Measurements from ENCODE around the gene ADGRL3. TPM values are rescaled to one million over a fixed set of nuclear protein-coding genes. Genes with fewer than 3 reads are reported as not detected.

The ADGRL3 gene
- total RNA-seq, 1 donor from 2014 or later, result 44.8 TPM

DNA sequence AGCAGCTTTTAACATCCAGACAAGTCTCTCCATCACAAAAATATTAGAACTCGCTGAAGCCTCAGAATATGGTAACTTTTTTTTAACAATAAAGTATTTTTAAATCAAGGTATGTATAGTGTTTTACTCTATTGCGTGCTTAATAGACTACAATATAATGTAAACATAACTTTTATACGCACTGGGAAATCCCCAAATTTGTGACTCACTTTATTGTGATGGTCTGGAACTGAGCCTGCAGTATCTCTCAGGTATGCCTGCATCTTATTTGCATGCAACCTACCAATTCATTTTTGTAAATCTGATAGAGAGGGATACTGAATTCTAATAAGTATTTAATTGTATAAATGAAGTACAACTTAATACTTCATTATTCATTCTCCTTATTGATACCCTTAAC, 823.5 kb downstream of the ADGRL3 start:
- DNase-seq (ENCODE audit: low spot score), result no peak
- Mint-ChIP-seq H3K9me3 (ENCODE audit: unreplicated experiment) (no peaks in the 10 kb centered on the region), H3K27me3 (ENCODE audit: unreplicated experiment) (no peaks in the 10 kb centered on the region), H3K36me3 (ENCODE audit: low read depth, unreplicated experiment) (no peaks in the 10 kb centered on the region), H3K4me3 (ENCODE audit: unreplicated experiment) (no peak overlapping the region), H3K4me1 (ENCODE audit: unreplicated experiment) (no peaks in the 10 kb centered on the region), H3K27ac (ENCODE audit: unreplicated experiment) (no peak overlapping the region)
- TF ChIP-seq, protein P1, sequence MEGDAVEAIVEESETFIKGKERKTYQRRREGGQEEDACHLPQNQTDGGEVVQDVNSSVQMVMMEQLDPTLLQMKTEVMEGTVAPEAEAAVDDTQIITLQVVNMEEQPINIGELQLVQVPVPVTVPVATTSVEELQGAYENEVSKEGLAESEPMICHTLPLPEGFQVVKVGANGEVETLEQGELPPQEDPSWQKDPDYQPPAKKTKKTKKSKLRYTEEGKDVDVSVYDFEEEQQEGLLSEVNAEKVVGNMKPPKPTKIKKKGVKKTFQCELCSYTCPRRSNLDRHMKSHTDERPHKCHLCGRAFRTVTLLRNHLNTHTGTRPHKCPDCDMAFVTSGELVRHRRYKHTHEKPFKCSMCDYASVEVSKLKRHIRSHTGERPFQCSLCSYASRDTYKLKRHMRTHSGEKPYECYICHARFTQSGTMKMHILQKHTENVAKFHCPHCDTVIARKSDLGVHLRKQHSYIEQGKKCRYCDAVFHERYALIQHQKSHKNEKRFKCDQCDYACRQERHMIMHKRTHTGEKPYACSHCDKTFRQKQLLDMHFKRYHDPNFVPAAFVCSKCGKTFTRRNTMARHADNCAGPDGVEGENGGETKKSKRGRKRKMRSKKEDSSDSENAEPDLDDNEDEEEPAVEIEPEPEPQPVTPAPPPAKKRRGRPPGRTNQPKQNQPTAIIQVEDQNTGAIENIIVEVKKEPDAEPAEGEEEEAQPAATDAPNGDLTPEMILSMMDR (IDR thresholded peaks at IDR 0.05; ENCODE audit: unreplicated experiment), result no peak

DNA sequence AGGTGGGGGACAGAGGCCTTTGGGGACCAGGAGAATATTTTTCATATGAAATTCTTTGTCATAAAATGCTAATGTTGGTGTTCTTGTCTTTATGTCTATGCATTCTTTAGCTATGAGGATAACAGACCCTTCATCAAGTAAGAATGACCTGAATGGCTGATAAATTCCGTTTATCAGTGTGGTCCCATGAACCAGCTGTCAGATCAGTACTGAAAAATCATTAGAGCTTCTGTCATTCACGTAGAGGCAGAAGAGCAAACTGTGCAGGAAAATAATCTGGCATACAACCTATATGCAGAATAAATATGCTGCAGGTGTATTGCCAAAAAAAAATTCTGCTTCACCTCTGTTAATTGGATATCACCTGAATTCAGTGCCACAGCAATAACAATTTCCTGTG, 828.6 kb downstream of the ADGRL3 start:
- Mint-ChIP-seq H3K27ac (ENCODE audit: unreplicated experiment) (no peak overlapping the region), H3K36me3 (ENCODE audit: low read depth, unreplicated experiment) (no peaks in the 10 kb centered on the region), H3K4me3 (ENCODE audit: unreplicated experiment) (no peak overlapping the region), H3K9me3 (ENCODE audit: unreplicated experiment) (no peaks in the 10 kb centered on the region), H3K4me1 (ENCODE audit: unreplicated experiment) (peaks cover 2% of the 10 kb centered on the region), H3K27me3 (ENCODE audit: unreplicated experiment) (no peaks in the 10 kb centered on the region)
- TF ChIP-seq, protein P1 (IDR thresholded peaks at IDR 0.05; ENCODE audit: unreplicated experiment), result no peak
- no peak for DNase-seq (ENCODE audit: low spot score)

- no peak overlapping the region for H3K27ac Mint-ChIP-seq (ENCODE audit: unreplicated experiment)
- H3K36me3 Mint-ChIP-seq (ENCODE audit: low read depth, unreplicated experiment), result no peaks in the 10 kb centered on the region
- no peaks in the 10 kb centered on the region for H3K27me3 Mint-ChIP-seq (ENCODE audit: unreplicated experiment)
- DNase-seq (ENCODE audit: low spot score), result no peak
- H3K4me1 Mint-ChIP-seq (ENCODE audit: unreplicated experiment), result peaks cover 2% of the 10 kb centered on the region
- TF ChIP-seq, protein P1 (IDR thresholded peaks at IDR 0.05; ENCODE audit: unreplicated experiment), result no peak
- H3K9me3 Mint-ChIP-seq (ENCODE audit: unreplicated experiment), result no peaks in the 10 kb centered on the region
- H3K4me3 Mint-ChIP-seq (ENCODE audit: unreplicated experiment), result no peak overlapping the region
Measured at GRCh38 chr4:62030958-62031357, 830.8 kb downstream of the ADGRL3 start.

- Mint-ChIP-seq H3K9me3 (ENCODE audit: unreplicated experiment) (no peaks in the 10 kb centered on the region), H3K36me3 (ENCODE audit: low read depth, unreplicated experiment) (no peaks in the 10 kb centered on the region), H3K27me3 (ENCODE audit: unreplicated experiment) (no peaks in the 10 kb centered on the region), H3K4me1 (ENCODE audit: unreplicated experiment) (no peaks in the 10 kb centered on the region), H3K4me3 (ENCODE audit: unreplicated experiment) (no peak overlapping the region), H3K27ac (ENCODE audit: unreplicated experiment) (no peak overlapping the region)
- TF ChIP-seq, protein P1 (IDR thresholded peaks at IDR 0.05; ENCODE audit: unreplicated experiment), result no peak
- no peak for DNase-seq (ENCODE audit: low spot score)
Measured at GRCh38 chr4:62037571-62037970, 837.4 kb downstream of the ADGRL3 start.

GRCh38 chr4:62051332-62051731, 851.2 kb downstream of the ADGRL3 start:
- no peaks in the 10 kb centered on the region for H3K4me1 Mint-ChIP-seq (ENCODE audit: unreplicated experiment)
- no peak overlapping the region for H3K4me3 Mint-ChIP-seq (ENCODE audit: unreplicated experiment)
- no peak for DNase-seq (ENCODE audit: low spot score)
- no peaks in the 10 kb centered on the region for H3K27me3 Mint-ChIP-seq (ENCODE audit: unreplicated experiment)
- no peak overlapping the region for H3K27ac Mint-ChIP-seq (ENCODE audit: unreplicated experiment)
- H3K9me3 Mint-ChIP-seq (ENCODE audit: unreplicated experiment), result no peaks in the 10 kb centered on the region
- TF ChIP-seq, protein P1 (IDR thresholded peaks at IDR 0.05; ENCODE audit: unreplicated experiment), result no peak
- H3K36me3 Mint-ChIP-seq (ENCODE audit: low read depth, unreplicated experiment), result no peaks in the 10 kb centered on the region

All from endothelial cell (in vitro differentiated cells).